ENCODE data around the gene LYRM1.

DNA sequence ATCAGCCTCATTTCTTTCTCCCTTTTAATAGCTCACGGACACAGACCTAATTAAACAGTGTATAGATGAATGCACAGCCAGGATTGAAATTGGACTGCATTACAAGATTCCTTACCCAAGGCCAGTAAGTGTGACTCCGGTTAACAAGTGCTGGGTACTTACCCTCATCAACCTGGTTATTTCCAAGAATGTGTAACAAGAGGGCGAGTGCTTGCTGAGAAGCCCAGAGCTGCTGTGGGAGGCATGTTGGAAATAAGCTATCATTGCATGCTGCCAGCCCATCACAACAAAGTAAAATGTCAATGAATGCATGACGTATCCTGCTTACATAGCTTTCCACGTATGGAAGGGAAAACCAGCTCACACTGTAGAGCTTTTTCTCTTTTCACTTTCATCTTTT lies 19.5 kb downstream of the LYRM1 start:
- TF ChIP-seq, protein P1, sequence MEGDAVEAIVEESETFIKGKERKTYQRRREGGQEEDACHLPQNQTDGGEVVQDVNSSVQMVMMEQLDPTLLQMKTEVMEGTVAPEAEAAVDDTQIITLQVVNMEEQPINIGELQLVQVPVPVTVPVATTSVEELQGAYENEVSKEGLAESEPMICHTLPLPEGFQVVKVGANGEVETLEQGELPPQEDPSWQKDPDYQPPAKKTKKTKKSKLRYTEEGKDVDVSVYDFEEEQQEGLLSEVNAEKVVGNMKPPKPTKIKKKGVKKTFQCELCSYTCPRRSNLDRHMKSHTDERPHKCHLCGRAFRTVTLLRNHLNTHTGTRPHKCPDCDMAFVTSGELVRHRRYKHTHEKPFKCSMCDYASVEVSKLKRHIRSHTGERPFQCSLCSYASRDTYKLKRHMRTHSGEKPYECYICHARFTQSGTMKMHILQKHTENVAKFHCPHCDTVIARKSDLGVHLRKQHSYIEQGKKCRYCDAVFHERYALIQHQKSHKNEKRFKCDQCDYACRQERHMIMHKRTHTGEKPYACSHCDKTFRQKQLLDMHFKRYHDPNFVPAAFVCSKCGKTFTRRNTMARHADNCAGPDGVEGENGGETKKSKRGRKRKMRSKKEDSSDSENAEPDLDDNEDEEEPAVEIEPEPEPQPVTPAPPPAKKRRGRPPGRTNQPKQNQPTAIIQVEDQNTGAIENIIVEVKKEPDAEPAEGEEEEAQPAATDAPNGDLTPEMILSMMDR (IDR thresholded peaks at IDR 0.05; ENCODE audit: poor library complexity, severe bottlenecking): no peak
- TF ChIP-seq REST (IDR thresholded peaks at IDR 0.05; ENCODE audit: borderline replicate concordance) (no peak), POLR2AphosphoS5 (IDR thresholded peaks at IDR 0.05) (no peak), TAF1 (IDR thresholded peaks at IDR 0.05; ENCODE audit: low read depth) (no peak), EP300 (conservative IDR thresholded peaks at IDR 0.05; ENCODE audit: poor library complexity, severe bottlenecking) (no peak), SMC3 (conservative IDR thresholded peaks at IDR 0.05; ENCODE audit: poor library complexity) (no peak), EZH2 (IDR thresholded peaks at IDR 0.05; ENCODE audit: borderline replicate concordance, insufficient read depth, low read length, poor library complexity, severe bottlenecking) (no peak), MXI1 (conservative IDR thresholded peaks at IDR 0.05; ENCODE audit: poor library complexity, severe bottlenecking) (no peak), RAD21 (conservative IDR thresholded peaks at IDR 0.05) (no peak)

Measured in neural cell (in vitro differentiated cells).